ENCODE measurements around the gene BCCIP.

- TF ChIP-seq ZNF70 (CRISPR knock-in tag; IDR thresholded peaks at IDR 0.05) (no peak), ZNF565 (CRISPR knock-in tag; conservative IDR thresholded peaks at IDR 0.05; ENCODE audit: low read depth) (no peak), PATZ1 (CRISPR knock-in tag; IDR thresholded peaks at IDR 0.05; ENCODE audit: borderline replicate concordance) (no peak), PPARA (CRISPR knock-in tag; IDR thresholded peaks at IDR 0.05; ENCODE audit: borderline replicate concordance) (no peak), ARNTL (CRISPR knock-in tag; IDR thresholded peaks at IDR 0.05; ENCODE audit: borderline replicate concordance, low read depth) (no peak), ISL1 (CRISPR knock-in tag; IDR thresholded peaks at IDR 0.05) (no peak)
Measured at GRCh38 chr10:125795128-125795527, 28.2 kb upstream of the BCCIP start.

Measured in SK-N-SH treated with all-trans-retinoic acid at 6 μM for 48 hours (cell line).